ENCODE measurements around the gene KPNA1. TPM values are rescaled to one million over a fixed set of nuclear protein-coding genes. Genes with fewer than 3 reads are reported as not detected.
"Not testable (repeated sequence)": the region's sequence is repeated elsewhere in the genome, so short reads cannot be mapped to it uniquely, and the experiment has no call there.

KPNA1 gene
- total RNA-seq, 1 experiment from 2014 or later: 104 TPM

DNA sequence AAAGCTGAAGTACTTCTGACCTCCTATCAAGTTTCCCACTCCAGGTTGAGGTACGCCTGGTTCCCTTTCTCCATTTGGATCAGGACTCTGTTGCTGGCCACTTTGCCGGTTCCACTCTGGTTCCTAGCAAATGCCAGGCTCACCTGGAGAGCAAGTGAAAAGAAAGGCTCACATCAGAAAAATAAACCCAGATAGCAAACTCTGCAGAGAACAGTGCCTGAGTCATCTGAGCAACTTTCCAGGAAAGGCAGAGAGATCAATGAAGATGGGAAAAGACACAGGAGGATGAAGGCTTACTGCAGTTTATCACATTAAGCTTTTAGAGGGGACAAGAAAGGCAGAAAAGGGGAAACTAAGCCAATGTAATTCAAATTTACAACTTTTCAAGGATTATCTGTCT, 57.0 kb downstream of the KPNA1 start:
- Mint-ChIP-seq H3K27ac (ENCODE audit: low read depth, unreplicated experiment) (no peak overlapping the region), H3K27me3 (ENCODE audit: insufficient read depth, unreplicated experiment) (no peaks in the 10 kb centered on the region), H3K9me3 (ENCODE audit: unreplicated experiment) (no peaks in the 10 kb centered on the region), H3K4me1 (ENCODE audit: insufficient read depth, unreplicated experiment) (peaks cover 7% of the 10 kb centered on the region), H3K36me3 (ENCODE audit: insufficient read depth, unreplicated experiment) (peaks cover 86% of the 10 kb centered on the region), H3K4me3 (ENCODE audit: unreplicated experiment) (no peak overlapping the region)
- intact Hi-C loops (cut with micrococcal nuclease): loop anchor here (2.0 kb wide), 2 partner anchors 57 to 107 kb away; partner anchors contain the start of genes DTX3L, KPNA1 and PARP9
- BruUV-seq (replicated peaks): no TSS peak
- POLR2A ChIA-PET: interaction anchor here (1.0 to 1.7 kb wide), 3 partner anchors 25 to 221 kb away, joined by 3 to 4 read pairs (median 3); no protein-coding TSS in a partner anchor
- DNase-seq (ENCODE audit: unreplicated experiment): no peak
- CTCF ChIA-PET: interaction anchor here (0.5 to 4.4 kb wide), 22 partner anchors 10 to 299 kb away, joined by 3 to 60 read pairs (median 4); partner anchors contain the start of genes KPNA1 and PARP14
- TF ChIP-seq, protein P1, sequence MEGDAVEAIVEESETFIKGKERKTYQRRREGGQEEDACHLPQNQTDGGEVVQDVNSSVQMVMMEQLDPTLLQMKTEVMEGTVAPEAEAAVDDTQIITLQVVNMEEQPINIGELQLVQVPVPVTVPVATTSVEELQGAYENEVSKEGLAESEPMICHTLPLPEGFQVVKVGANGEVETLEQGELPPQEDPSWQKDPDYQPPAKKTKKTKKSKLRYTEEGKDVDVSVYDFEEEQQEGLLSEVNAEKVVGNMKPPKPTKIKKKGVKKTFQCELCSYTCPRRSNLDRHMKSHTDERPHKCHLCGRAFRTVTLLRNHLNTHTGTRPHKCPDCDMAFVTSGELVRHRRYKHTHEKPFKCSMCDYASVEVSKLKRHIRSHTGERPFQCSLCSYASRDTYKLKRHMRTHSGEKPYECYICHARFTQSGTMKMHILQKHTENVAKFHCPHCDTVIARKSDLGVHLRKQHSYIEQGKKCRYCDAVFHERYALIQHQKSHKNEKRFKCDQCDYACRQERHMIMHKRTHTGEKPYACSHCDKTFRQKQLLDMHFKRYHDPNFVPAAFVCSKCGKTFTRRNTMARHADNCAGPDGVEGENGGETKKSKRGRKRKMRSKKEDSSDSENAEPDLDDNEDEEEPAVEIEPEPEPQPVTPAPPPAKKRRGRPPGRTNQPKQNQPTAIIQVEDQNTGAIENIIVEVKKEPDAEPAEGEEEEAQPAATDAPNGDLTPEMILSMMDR (IDR thresholded peaks at IDR 0.05; ENCODE audit: unreplicated experiment): no peak

DNA sequence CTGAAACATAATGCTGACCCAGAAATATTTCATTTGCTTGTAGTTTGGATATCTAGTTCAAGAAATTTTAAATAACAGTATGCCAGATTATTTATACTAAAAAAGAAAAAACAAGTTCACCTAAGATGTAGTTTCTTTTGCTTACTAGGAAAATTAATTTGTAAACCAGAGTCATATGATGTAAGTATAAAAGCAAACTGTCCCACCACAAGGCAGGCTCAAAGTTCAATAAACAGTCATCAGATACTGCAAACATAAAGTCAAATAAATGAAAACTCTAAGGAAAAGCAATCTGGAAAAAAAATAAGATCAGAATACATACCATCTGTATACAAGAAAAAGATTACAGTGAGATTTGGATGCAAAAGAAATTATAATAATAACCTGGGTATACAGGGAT, 58.7 kb downstream of the KPNA1 start:
- H3K4me3 Mint-ChIP-seq (ENCODE audit: unreplicated experiment): no peak overlapping the region
- ChIA-PET POLR2A (interaction anchor here (0.7 kb wide), 1 partner anchor 1084 kb away, joined by 3 read pairs; no protein-coding TSS in a partner anchor), CTCF (interaction anchor here (0.6 to 4.4 kb wide), 2 partner anchors 223 to 472 kb away, joined by 3 to 60 read pairs; partner anchors contain the start of gene PARP14)
- H3K27me3 Mint-ChIP-seq (ENCODE audit: insufficient read depth, unreplicated experiment): no peaks in the 10 kb centered on the region
- peak overlapping the region; percentile 27 for H3K27ac Mint-ChIP-seq (ENCODE audit: low read depth, unreplicated experiment)
- H3K4me1 Mint-ChIP-seq (ENCODE audit: insufficient read depth, unreplicated experiment): peaks cover 7% of the 10 kb centered on the region
- BruUV-seq (replicated peaks): no TSS peak
- intact Hi-C loops (cut with micrococcal nuclease): no loop called here
- TF ChIP-seq, protein P1 (IDR thresholded peaks at IDR 0.05; ENCODE audit: unreplicated experiment): no peak
- DNase-seq (ENCODE audit: unreplicated experiment): no peak
- no peaks in the 10 kb centered on the region for H3K9me3 Mint-ChIP-seq (ENCODE audit: unreplicated experiment)
- peaks cover 88% of the 10 kb centered on the region for H3K36me3 Mint-ChIP-seq (ENCODE audit: insufficient read depth, unreplicated experiment)

DNA sequence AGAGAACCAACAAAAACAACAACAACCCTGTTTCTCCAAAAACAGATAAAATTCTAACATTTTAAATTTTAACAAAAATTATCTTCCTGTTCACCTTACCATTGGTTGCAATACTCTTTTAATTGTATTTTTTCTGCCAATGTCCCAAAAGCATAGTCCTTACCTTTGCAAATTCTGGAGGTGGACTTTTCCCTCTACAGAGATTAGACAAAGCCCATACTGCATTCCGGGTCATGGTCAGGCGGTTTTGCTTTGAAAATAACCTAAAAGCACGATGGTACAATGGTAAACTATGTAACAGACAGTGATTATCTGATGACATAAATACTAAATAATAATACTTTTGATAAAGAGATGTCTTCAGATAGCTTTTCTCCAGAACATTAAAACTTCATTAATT, 63.4 kb downstream of the KPNA1 start:
- no peak for DNase-seq (ENCODE audit: unreplicated experiment)
- Mint-ChIP-seq H3K36me3 (ENCODE audit: insufficient read depth, unreplicated experiment) (peaks cover 86% of the 10 kb centered on the region), H3K4me3 (ENCODE audit: unreplicated experiment) (no peak overlapping the region), H3K4me1 (ENCODE audit: insufficient read depth, unreplicated experiment) (peaks cover 3% of the 10 kb centered on the region), H3K27ac (ENCODE audit: low read depth, unreplicated experiment) (no peak overlapping the region), H3K27me3 (ENCODE audit: insufficient read depth, unreplicated experiment) (no peaks in the 10 kb centered on the region), H3K9me3 (ENCODE audit: unreplicated experiment) (no peaks in the 10 kb centered on the region)
- BruUV-seq (replicated peaks): no TSS peak
- intact Hi-C loops (cut with micrococcal nuclease): no loop called here
- CTCF ChIA-PET: interaction anchor here (0.7 kb wide), 1 partner anchor 227 kb away, joined by 3 read pairs; no protein-coding TSS in a partner anchor
- TF ChIP-seq, protein P1 (IDR thresholded peaks at IDR 0.05; ENCODE audit: unreplicated experiment): no peak
- POLR2A ChIA-PET: interaction anchor here (0.6 kb wide), 1 partner anchor 228 kb away, joined by 3 read pairs; no protein-coding TSS in a partner anchor

DNA sequence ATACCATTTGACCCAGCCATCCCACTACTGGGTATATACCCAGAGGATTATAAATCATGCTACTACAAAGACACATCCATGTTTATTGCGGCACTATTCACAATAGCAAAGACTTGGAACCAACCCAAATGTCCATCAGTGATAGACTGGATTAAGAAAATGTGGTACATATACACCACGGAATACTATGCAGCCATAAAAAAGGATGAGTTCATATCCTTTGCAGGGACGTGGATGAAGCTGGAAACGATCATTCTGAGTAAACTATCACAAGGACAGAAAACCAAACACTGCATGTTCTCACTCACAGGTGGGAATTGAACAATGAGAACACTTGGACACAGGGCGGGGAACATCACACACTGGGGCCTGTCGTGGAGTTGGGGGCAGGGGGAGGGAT, 66.5 kb downstream of the KPNA1 start:
- intact Hi-C loops (cut with micrococcal nuclease); POLR2A ChIA-PET; H3K27ac Mint-ChIP-seq (ENCODE audit: low read depth, unreplicated experiment); H3K4me3 Mint-ChIP-seq (ENCODE audit: unreplicated experiment); CTCF ChIA-PET; H3K9me3 Mint-ChIP-seq (ENCODE audit: unreplicated experiment); H3K27me3 Mint-ChIP-seq (ENCODE audit: insufficient read depth, unreplicated experiment); H3K4me1 Mint-ChIP-seq (ENCODE audit: insufficient read depth, unreplicated experiment); BruUV-seq (replicated peaks); DNase-seq (ENCODE audit: unreplicated experiment): not testable (repeated sequence)
- H3K36me3 Mint-ChIP-seq (ENCODE audit: insufficient read depth, unreplicated experiment): peaks cover 92% of the 10 kb centered on the region

DNA sequence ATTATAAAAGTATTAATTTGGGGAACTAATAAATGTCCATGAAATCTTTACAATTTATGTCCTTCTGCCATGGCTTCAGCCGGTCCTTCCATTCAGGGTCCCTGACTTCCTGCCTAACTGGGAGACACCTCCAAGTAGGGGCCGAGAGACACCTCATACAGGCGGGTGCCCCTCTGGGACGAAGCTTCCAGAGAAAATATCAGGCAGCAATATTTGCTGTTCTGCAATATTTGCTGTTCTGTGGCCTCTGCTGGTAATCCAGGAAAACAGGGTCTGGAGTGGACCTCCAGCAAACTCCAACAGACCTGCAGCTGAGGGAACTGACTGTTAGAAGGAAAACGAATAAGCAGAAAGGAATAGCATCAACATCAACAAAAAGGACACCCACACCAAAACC, 70.2 kb downstream of the KPNA1 start:
- not testable (repeated sequence) for BruUV-seq (replicated peaks); H3K27ac Mint-ChIP-seq (ENCODE audit: low read depth, unreplicated experiment)

DNA sequence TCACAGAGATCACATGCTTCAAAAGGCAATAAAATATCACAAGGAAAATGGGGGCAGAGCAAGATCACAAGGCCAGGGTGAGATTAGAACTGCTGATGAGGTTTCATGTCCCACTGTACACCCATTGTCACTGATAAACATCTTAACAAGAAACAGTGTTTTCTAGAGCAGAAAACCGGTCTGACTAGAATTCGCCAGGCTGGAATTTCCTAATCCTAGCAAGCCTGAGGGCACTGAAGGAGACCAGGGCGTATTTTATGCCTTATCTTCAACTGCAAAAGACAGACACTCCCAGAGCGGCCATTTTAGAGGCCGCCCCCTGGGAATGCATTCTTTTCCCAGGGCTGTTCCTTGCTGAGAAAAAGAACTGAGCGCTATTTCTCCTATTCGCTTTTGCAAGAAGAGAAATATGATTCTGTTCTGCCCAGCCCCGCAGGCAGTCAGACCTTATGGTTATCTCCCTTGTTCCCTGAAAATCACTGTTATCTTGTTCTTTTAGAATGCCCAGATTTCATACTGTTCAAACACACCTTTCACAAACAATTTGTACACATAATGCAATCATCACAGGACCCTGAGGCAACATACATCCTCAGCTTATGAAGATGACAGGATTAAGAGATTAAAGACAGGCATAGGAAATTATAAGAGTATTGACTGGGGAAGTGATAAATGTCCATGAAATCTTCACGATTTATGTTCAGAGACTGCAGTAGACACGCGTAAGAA, 70.8 kb downstream of the KPNA1 start:
- H3K9me3 Mint-ChIP-seq (ENCODE audit: unreplicated experiment); H3K27me3 Mint-ChIP-seq (ENCODE audit: insufficient read depth, unreplicated experiment); BruUV-seq (replicated peaks); POLR2A ChIA-PET; DNase-seq (ENCODE audit: unreplicated experiment); H3K4me3 Mint-ChIP-seq (ENCODE audit: unreplicated experiment); H3K27ac Mint-ChIP-seq (ENCODE audit: low read depth, unreplicated experiment); intact Hi-C loops (cut with micrococcal nuclease): not testable (repeated sequence)
- CTCF ChIA-PET: interaction anchor here (0.9 to 1.7 kb wide), 2 partner anchors 11 to 16 kb away, joined by 3 read pairs; no protein-coding TSS in a partner anchor
- peaks cover 14% of the 10 kb centered on the region for H3K4me1 Mint-ChIP-seq (ENCODE audit: insufficient read depth, unreplicated experiment)
- H3K36me3 Mint-ChIP-seq (ENCODE audit: insufficient read depth, unreplicated experiment): peaks cover 87% of the 10 kb centered on the region

More for the DNA sequence above, 70.2 kb downstream of the KPNA1 start:
- intact Hi-C loops (cut with micrococcal nuclease); H3K27me3 Mint-ChIP-seq (ENCODE audit: insufficient read depth, unreplicated experiment); H3K4me3 Mint-ChIP-seq (ENCODE audit: unreplicated experiment); POLR2A ChIA-PET; DNase-seq (ENCODE audit: unreplicated experiment); H3K9me3 Mint-ChIP-seq (ENCODE audit: unreplicated experiment): not testable (repeated sequence)
- Mint-ChIP-seq H3K36me3 (ENCODE audit: insufficient read depth, unreplicated experiment) (peaks cover 90% of the 10 kb centered on the region), H3K4me1 (ENCODE audit: insufficient read depth, unreplicated experiment) (peaks cover 14% of the 10 kb centered on the region)
- CTCF ChIA-PET: interaction anchor here (1.1 to 1.7 kb wide), 2 partner anchors 10 to 15 kb away, joined by 3 to 4 read pairs; no protein-coding TSS in a partner anchor

All from MCF 10A (cell line).